Right ventricle myocardium superior (tissue), 1 donor: ENCODE measurements around the gene LMTK2. TPM values are rescaled to one million over a fixed set of nuclear protein-coding genes. Genes with fewer than 3 reads are reported as not detected.

ENCODE experiments used
- ATAC-seq: fragments of 200-7000 bp; cut with Tn5 transposase; one replicate; pipeline ENCODE4 v1.9.1; 2020; ENCODE audit warnings: mild to moderate bottlenecking; ENCODE audit not compliant: poor library complexity
- DNase-seq: peaks from one replicate; pipeline ENCODE4 v3.0.0-alpha.2; 2020
- intact Hi-C: fragments of 100-400 bp; cut with DNase I; formaldehyde crosslinking; loops from one replicate; pipeline ENCODE4 v1.11.2; 2022
- total RNA-seq: library from RNA; stranded (reverse); fragmentation: NEBNext Ultra II Directional; extraction: Animal tissue kit (Norgen Biotek cat#: 25700); gene quantifications from one replicate; pipeline ENCODE4 v1.2.1, GENCODE V29; 2021
- donor health status: DM: no; HTN: yes; CAD: no; lungs with severe emphysema.

Gene LMTK2
- total RNA-seq, 1 donor from 2014 or later, result 20.3 TPM

- ATAC-seq, result no peak
- intact Hi-C loops, result no loop called here
- DNase-seq, result peak; percentile 3
Measured at GRCh38 chr7:98223351-98223897, 116.8 kb downstream of the LMTK2 start.

GRCh38 chr7:98223898-98224700 lies 117.4 kb downstream of the LMTK2 start:
- no peak for ATAC-seq
- intact Hi-C loops, result no loop called here
- DNase-seq, result peak; percentile 29

DNA sequence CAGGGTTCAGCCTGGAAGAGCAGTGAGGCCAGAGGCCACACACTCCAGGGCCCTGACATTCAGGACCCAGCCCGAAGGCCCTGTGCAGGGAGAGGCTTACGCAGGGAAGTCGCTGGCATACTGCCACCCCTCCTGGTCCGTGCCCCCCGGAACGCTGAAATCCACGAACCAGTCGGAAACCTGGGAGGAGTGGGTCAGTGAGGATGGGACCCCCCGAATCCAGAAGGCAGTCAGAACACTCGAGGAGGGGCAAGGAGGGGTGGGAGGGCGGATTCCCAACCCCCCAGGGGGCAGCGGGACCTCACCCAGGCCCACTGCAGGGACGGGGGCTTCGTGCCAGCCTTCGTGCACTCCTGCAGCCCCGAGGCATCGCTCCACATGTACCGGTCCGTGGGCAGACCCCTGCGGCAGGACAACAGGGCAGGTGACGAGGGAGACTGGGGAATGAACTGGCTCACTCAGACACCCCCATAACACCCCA lies 118.1 kb downstream of the LMTK2 start:
- no peak for ATAC-seq
- DNase-seq, result peak; percentile 20
- intact Hi-C loops, result no loop called here

DNA sequence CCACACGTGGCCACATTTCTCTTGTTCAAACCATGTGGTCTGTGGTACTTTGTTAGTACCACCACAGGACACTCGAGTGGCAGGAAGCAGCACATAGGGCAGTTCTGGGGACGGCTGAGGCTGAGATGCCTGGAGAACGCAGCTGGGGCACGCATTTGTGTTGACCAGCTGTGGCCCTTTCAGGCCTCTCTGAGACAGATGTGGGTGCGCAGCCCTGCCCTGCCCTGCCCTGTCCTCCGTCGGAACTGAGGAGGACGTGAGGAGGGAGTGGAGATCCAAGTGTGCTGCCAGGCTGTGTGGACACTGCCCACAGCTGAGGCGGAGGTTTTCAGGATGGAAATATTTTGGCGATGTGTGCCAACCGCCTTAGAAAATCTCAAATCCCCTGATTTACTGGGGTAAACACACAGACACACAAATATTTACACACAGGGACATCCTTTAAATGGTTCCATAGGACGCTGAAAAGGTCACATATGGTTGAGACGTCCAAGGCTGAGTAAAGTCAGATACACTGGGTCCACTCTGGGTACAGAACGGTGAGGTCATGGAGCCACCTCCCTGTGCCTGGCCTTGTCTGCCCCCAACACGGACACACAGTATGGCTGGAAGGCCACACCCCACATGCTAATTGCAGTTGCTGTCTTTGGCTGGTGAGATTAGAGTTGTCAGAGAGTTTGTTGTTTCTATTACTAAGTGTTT lies 119.4 kb downstream of the LMTK2 start:
- no peak for ATAC-seq
- DNase-seq, result no peak
- intact Hi-C loops, result no loop called here

DNA sequence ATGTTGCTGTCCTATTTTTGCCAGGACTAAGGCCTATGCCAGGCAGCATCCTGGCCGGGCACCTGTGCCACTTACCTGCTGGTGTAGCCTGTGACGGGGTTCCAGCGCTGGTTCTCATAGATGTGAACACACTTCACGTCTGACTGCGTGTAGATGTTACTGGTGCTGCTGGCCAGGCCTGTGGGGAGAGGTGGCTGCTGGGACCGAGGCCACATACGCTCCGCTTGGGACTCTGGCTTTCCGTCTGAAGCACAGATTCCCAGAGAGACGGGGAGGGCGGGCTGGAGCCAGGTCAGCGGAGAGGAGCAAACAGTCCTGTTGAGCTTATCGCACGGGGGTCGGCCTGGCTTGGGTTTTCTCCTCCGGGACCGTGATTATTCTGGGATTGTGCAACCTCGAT lies 121.3 kb downstream of the LMTK2 start:
- no peak for ATAC-seq
- intact Hi-C loops, result no loop called here
- DNase-seq, result no peak

DNA sequence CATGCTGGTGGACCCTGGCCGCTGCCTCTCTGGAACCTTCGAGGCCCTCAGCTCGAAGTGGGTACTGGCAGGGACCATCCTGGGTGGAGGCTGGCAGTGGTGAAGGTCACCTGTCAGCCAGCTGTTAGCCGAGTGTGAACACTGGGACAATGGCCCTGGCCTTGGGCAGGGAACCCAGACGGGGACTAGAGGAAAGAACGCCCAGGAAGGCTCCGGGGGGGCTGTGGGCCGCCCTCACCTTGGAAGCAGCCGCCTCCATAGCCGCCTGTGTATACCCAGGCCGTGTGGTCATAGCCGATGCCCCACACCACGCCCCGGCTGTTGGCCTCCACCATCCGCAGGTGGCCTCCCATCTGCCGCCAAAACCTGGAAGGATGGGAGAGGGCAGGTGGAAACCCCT lies 122.1 kb downstream of the LMTK2 start:
- intact Hi-C loops, result no loop called here
- ATAC-seq (no peak), DNase-seq (no peak)

DNA sequence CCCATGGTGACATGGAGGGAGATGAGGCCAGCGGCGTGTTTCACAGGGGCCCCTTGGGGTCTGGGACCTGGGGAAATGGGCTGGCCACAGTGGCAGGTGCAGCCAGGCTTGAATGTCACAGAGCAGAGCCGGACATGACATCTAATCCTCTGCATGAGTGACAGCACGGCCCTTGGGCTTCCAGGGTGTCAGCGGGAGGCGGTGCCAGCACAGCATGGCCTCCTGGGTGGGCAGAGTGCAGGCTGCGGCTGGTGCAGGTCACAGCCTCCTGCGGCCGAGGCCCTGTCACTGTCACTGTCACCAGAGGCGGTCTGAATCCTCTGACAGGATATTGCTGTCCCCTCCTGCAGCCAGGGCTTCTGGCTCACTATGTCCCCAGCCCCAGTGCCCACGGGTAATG lies 122.8 kb downstream of the LMTK2 start:
- DNase-seq, result no peak
- no peak for ATAC-seq
- intact Hi-C loops, result no loop called here

GRCh38 chr7:98229991-98230745 lies 123.5 kb downstream of the LMTK2 start:
- intact Hi-C loops, result no loop called here

DNA sequence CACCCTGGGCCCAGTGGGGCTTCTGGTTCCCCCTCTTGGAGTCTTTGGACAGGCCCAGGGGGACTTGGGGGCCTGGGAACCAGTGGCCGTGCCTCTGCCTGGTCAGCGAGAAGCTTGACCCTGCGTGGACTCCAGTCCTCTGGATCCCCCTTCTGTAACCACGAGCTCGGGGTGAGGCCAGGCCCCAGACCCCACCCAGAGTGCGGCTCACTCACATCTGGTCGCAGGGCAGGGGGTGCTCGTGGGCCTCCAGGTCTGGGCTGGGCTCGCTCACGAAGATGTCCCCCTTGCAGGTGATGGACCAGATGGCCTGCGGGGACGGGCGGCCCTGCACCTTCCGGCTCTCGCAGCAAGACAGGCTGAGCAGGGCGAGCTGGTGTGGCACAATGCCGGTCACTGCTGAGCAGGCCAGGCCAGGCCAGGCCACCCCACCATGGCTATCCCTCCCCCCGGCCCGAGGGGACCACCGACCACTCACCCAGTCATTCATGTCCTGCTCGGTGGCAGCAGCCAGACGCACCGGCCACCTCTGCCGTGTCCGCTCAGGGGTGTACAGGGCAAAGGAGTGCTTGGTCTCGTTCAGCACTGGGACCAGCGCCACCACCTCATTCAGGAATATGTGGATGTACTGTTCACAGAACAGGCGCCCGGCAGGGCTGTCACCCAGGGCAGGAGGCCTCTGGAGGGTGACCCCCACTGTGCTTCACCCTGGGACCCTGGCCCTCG lies 124.2 kb downstream of the LMTK2 start:
- DNase-seq (no peak), ATAC-seq (no peak)
- intact Hi-C loops, result no loop called here

More at GRCh38 chr7:98229991-98230745, 123.5 kb downstream of the LMTK2 start:
- DNase-seq (no peak), ATAC-seq (no peak)

GRCh38 chr7:98231493-98232262 lies 125.0 kb downstream of the LMTK2 start:
- intact Hi-C loops, result no loop called here

DNA sequence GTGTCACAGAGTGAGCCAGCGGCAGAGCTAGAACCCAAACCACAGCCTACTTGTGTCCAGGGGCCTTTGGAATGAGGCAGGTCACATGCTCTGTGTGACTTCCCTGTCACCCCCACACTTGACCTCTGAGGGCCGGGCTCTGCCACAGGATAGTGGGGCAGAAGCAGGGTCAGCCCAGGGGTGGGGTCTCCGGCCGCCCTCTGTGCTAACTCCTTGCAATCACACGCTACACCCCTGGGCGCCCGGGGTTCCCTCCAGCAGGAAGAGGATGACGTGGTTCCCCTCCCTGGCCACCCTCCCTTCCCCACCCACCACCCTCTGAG lies 125.6 kb downstream of the LMTK2 start:
- intact Hi-C loops, result no loop called here
- ATAC-seq (no peak), DNase-seq (no peak)

More at GRCh38 chr7:98231493-98232262, 125.0 kb downstream of the LMTK2 start:
- DNase-seq (no peak), ATAC-seq (no peak)

DNA sequence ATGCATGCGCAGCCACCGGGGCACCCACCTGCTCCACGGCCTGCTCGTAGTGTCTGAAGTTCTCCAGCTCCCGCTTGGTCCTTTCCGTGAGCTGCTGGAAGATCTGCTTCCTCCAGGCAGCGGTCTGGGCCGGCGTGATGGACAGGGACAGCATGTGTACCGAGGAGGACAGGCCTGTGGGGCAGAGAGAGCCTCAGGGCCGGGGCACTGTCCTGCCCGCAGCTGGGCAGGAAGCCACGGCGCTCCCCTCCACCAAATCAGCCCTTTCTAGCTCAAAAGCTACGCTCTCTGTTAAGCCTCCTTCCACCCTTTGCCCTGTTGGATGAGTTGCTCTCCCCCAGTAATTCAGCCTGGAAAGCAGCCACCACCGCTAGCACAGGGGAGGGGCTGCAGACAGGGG lies 126.1 kb downstream of the LMTK2 start:
- no peak for ATAC-seq
- no peak for DNase-seq
- intact Hi-C loops, result no loop called here

- no peak for ATAC-seq
Measured at GRCh38 chr7:98233219-98234070, 126.8 kb downstream of the LMTK2 start.

DNA sequence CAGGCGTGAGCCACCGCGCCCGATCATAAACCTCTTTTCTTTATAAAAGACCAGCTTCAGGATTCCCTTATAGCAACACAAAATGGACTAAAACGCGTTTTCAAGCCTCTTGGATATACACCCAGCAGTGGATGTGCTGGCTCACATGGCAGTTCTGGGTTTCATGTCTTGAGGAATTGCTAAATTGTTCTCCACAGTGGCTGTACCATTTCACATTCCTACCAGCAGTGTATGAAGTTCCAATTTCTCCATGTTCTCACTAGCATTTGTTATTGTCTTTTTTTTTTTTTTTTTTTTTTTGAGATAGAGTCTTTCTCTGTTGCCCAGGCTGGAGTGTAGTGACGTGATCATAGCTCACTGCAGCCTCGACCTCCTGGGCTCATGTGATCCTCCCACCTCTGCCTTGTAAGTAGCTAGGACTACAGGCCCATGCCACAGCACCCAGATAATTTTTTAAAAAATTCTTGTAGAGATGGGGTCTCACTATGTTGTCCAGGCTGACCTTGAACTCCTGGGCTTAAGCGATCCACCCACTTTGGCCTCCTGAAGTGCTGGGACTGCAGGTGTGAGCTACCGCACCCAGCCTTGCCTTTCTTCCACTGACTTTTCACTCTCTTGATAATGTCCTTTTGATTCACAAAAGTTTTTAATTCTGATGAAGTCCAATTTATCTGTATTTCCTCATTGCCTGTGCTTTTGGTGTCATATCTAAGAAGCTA lies 127.9 kb downstream of the LMTK2 start:
- intact Hi-C loops, result no loop called here
- ATAC-seq (no peak), DNase-seq (no peak)

More at GRCh38 chr7:98233219-98234070, 126.8 kb downstream of the LMTK2 start:
- intact Hi-C loops, result no loop called here
- no peak for DNase-seq

DNA sequence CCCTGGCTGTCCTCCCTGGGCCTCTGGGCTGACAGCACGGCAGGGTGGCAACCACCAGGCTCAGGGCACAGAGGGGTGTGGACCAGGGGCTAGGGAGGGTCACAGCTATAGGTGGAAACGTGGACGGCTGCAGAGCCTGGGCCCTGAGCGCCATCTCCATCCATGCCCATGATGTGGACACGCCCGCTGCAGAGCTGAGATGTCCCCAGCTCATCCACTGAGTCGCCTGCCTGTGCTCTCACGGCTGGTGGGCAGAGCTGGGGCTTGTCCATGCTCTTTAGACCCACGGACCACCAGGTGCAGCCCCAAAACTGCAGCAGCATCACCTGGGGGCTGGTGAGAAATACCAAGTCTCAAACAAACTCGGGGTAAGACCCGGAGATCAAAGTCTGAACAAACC lies 129.2 kb downstream of the LMTK2 start:
- DNase-seq (no peak), ATAC-seq (no peak)
- intact Hi-C loops, result no loop called here

GRCh38 chr7:98236355-98237185 lies 129.9 kb downstream of the LMTK2 start:
- intact Hi-C loops, result no loop called here
- DNase-seq (no peak), ATAC-seq (no peak)
